Bronchial epithelial cell (primary cell): ENCODE measurements around the gene MAGI2. TPM values are rescaled to one million over a fixed set of nuclear protein-coding genes. Genes with fewer than 3 reads are reported as not detected.

Experiments used
- DNase-seq: peaks from one replicate; pipeline ENCODE4 v3.0.0-alpha.2; 2010; ENCODE audit warnings: low read depth
- FAIRE-seq: peaks from 2 replicates; lab custom pipeline; 2011; peaks lifted over from hg19 to GRCh38; lab: Jason Lieb, UNC
- H3K27me3 ChIP-seq: 2 replicates; pipeline ENCODE4 v1.5.1; 2011; ENCODE audit warnings: low read length; ENCODE audit not compliant: control insufficient read depth, insufficient read depth
- H3K36me3 ChIP-seq: 2 replicates; pipeline ENCODE4 v1.5.1; 2011; ENCODE audit warnings: low read length; ENCODE audit not compliant: control insufficient read depth, insufficient read depth
- H3K4me3 ChIP-seq: 2 replicates; pipeline ENCODE4 v1.5.1; 2011; ENCODE audit warnings: mild to moderate bottlenecking, low read depth, low read length, control low read depth
- total RNA-seq: library from RNA; depleted of rRNA; stranded (reverse); fragments of >200 nt; gene quantifications from 2 replicates; pipeline ENCODE4 v1.2.1, GENCODE V29; 2014
- TF ChIP-seq, protein P1 (sequence below): IDR thresholded peaks from 2 replicates; pipeline ENCODE4 v1.5.1; 2011; ENCODE audit warnings: mild to moderate bottlenecking, moderate library complexity, low read length, control low read depth, inconsistent platforms; ENCODE audit not compliant: insufficient read depth, severe bottlenecking

MAGI2 gene
- total RNA-seq, 1 donor from 2014 or later, result 2.6 TPM

DNA sequence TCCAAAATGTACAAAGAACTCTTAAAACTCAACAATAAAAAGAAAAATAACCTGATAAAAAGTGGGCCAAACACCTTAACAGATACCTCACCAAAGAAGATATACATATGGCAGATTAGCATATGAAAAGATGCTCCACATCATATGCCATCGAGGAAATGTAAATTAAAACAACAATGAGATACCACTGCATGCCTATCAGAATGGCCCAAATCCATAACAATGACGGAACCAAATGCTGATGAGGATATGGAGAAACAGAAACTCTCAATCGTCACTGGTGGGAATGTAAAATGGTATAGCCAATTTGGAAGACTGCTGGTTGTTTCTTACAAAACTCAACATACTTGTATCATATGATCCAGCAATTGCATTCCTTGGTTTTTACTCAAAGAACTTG, 1335.0 kb downstream of the MAGI2 start:
- no peak for DNase-seq
- Histone ChIP-seq H3K36me3 (no peaks in the 10 kb centered on the region), H3K4me3 (no peak overlapping the region), H3K27me3 (no peaks in the 10 kb centered on the region)
- TF ChIP-seq, protein P1, sequence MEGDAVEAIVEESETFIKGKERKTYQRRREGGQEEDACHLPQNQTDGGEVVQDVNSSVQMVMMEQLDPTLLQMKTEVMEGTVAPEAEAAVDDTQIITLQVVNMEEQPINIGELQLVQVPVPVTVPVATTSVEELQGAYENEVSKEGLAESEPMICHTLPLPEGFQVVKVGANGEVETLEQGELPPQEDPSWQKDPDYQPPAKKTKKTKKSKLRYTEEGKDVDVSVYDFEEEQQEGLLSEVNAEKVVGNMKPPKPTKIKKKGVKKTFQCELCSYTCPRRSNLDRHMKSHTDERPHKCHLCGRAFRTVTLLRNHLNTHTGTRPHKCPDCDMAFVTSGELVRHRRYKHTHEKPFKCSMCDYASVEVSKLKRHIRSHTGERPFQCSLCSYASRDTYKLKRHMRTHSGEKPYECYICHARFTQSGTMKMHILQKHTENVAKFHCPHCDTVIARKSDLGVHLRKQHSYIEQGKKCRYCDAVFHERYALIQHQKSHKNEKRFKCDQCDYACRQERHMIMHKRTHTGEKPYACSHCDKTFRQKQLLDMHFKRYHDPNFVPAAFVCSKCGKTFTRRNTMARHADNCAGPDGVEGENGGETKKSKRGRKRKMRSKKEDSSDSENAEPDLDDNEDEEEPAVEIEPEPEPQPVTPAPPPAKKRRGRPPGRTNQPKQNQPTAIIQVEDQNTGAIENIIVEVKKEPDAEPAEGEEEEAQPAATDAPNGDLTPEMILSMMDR, result no peak
- no peak for FAIRE-seq

DNA sequence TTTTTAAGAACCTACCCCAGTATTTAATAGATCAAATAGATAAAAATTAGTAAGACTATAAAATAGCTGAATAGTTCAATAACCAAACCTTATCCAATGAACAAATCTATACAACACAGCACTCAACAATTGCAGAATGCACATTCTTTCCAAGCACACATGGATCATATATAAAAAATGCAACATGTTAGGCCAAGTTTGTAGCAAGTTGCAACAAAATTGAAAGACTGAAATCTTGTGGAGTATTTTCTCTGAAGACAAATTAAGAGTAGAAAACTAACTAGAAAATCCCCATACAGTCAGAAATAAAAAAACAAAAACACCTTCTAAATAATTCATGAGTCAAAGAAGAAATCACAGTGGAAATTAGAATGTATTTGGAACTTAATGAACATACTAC, 1337.6 kb downstream of the MAGI2 start:
- no peak overlapping the region for H3K4me3 ChIP-seq
- FAIRE-seq (no peak), DNase-seq (peak; percentile 67)
- no peaks in the 10 kb centered on the region for H3K27me3 ChIP-seq
- TF ChIP-seq, protein P1, result no peak
- H3K36me3 ChIP-seq, result no peaks in the 10 kb centered on the region

DNA sequence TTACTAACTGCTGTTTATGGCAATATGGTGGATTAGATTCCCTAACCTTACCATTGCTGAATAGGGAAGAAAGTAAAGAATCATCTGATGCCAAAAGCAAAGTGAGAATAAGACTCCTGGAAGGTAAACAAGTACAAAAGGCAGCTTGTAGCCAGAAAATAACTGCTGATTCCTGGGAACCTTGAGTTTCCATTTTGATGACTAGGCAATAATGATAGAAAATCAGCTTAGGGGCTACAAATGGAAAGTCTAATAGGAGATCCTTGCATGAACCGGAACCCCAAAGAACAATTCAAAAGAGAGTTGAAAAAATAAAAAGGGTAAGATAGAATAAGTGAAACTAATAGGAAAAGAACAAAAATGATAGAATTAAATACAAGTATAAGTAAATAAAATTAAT, 1338.5 kb downstream of the MAGI2 start:
- no peak for FAIRE-seq
- TF ChIP-seq, protein P1, result no peak
- no peak overlapping the region for H3K4me3 ChIP-seq
- no peaks in the 10 kb centered on the region for H3K27me3 ChIP-seq
- no peak for DNase-seq
- H3K36me3 ChIP-seq, result no peaks in the 10 kb centered on the region

DNA sequence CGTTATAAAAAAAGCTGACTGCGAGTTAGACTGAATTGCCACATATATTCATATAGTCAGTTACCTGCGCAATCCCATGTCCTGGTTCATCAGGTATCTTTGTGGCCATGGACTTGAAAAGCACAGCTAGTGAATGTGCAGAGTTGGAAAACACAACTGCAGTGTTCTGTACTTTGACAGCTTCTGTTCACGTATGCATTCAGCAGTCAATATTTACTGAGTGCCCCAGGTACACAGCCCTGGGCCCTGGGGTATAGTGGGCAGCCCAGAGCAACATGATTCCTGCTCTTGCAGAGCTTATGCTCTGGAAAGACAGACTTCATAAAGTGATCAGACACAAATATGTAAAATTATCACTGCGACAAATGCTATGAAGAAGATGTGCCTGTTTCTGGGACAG, 1341.0 kb downstream of the MAGI2 start:
- Histone ChIP-seq H3K36me3 (no peaks in the 10 kb centered on the region), H3K27me3 (no peaks in the 10 kb centered on the region), H3K4me3 (no peak overlapping the region)
- TF ChIP-seq, protein P1, result no peak
- no peak for DNase-seq
- FAIRE-seq, result no peak

DNA sequence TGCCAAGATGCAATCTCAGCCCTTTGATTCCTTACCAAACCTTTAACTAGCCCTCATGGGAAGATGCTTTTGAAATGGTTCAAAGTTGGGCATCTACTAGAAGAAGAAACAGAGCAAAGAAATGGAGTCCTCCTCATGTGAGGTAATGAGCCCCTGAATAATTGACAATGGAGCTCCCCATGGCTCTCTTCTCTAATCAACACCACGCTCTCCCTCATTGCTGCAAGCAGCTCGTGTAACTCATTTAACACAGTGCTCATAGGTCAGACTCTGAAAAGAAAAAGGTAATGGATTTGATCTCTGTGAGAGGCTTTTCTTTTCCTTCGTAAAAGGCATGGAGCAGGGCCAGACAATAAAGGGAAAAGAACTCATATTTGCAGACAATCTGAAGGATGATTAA, 1342.1 kb downstream of the MAGI2 start:
- Histone ChIP-seq H3K36me3 (no peaks in the 10 kb centered on the region), H3K27me3 (no peaks in the 10 kb centered on the region), H3K4me3 (no peak overlapping the region)
- TF ChIP-seq, protein P1, result no peak
- DNase-seq (no peak), FAIRE-seq (no peak)

DNA sequence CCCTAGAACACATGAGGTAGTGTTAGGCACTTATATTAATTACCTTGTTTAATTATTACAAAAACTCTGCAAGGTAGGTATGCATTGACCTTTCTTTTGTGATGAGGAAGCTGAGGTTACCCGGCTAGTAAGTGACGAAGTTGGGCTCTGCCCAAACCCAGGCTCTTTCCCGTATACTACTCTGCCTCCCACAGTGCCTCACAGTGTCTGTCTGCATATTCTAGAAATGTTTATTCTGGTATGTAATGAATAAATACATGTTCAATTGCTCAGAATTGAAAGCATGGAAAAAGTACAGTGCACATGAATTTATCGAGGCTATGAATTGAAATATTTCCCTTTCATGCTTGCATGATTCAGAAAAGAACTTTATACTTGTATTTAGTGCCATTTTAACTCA, 1350.0 kb downstream of the MAGI2 start:
- FAIRE-seq, result no peak
- TF ChIP-seq, protein P1, result no peak
- DNase-seq, result no peak
- Histone ChIP-seq H3K27me3 (no peaks in the 10 kb centered on the region), H3K36me3 (no peaks in the 10 kb centered on the region), H3K4me3 (no peak overlapping the region)
